SU-DHL-6 (cell line): ENCODE data around the gene UBE2F.

Source experiments
- CTCF ChIP-seq: fragments of 200-600 bp; sonication (generic); IDR thresholded peaks from one replicate; pipeline ENCODE4 v1.5.1; 2017; ENCODE audit warnings: antibody characterized with exemption, mild to moderate bottlenecking, low read length, moderate library complexity; ENCODE audit not compliant: insufficient read depth, poor library complexity, severe bottlenecking
- EZH2phosphoT487 ChIP-seq: fragments of 200-600 bp; sonication (generic), shearing (Covaris generic); conservative IDR thresholded peaks from 2 replicates; pipeline ENCODE4 v1.6.1; 2018; ENCODE audit warnings: mild to moderate bottlenecking, antibody characterized with exemption, low read length, moderate library complexity, mixed read lengths

GRCh38 chr2:238046725-238047270 lies 80.0 kb downstream of the UBE2F start:
- TF ChIP-seq CTCF (no peak), EZH2phosphoT487 (no peak)
